Neuronal stem cell (in vitro differentiated cells): ENCODE results near the gene TADA2B.
A peak's percentile ranks its signal among the peaks of the same experiment; 100 is the strongest.

Experiments used
- DNase-seq: peaks from one replicate; pipeline ENCODE4 v3.0.0-alpha.2; 2013; ENCODE audit warnings: low spot score
- H2AFZ ChIP-seq: one replicate; pipeline ENCODE4 v1.6.1; 2013; ENCODE audit warnings: mild to moderate bottlenecking, low read length, inconsistent platforms
- H2AK5ac ChIP-seq: 2 replicates; pipeline ENCODE4 v1.6.1; 2013; ENCODE audit warnings: low read depth, mild to moderate bottlenecking, inconsistent platforms, low read length, moderate library complexity, mixed read lengths
- H2BK120ac ChIP-seq: 2 replicates; pipeline ENCODE4 v1.6.1; 2013; ENCODE audit warnings: low read depth, mild to moderate bottlenecking, inconsistent platforms, low read length, moderate library complexity, mixed read lengths
- H2BK12ac ChIP-seq: one replicate; pipeline ENCODE4 v1.6.1; 2013; ENCODE audit warnings: low read length, inconsistent platforms
- H2BK15ac ChIP-seq: 2 replicates; pipeline ENCODE4 v1.6.1; 2013; ENCODE audit warnings: mild to moderate bottlenecking, low read length, inconsistent platforms, mixed read lengths
- H2BK5ac ChIP-seq: one replicate; pipeline ENCODE4 v1.6.1; 2013; ENCODE audit warnings: inconsistent platforms, mild to moderate bottlenecking, low read length, moderate library complexity
- H3K14ac ChIP-seq: one replicate; pipeline ENCODE4 v1.6.1; 2013; ENCODE audit warnings: low read length, inconsistent platforms
- H3K18ac ChIP-seq: 2 replicates; pipeline ENCODE4 v1.6.1; 2013; ENCODE audit warnings: low read length, inconsistent platforms
- H3K23ac ChIP-seq: 2 replicates; pipeline ENCODE4 v1.6.1; 2013; ENCODE audit warnings: low read depth, mild to moderate bottlenecking, mixed read lengths, low read length, inconsistent platforms; ENCODE audit not compliant: poor library complexity
- H3K27ac ChIP-seq: replicated peaks from 3 replicates; pipeline ENCODE4 v1.5.1; 2013; ENCODE audit warnings: low read length, inconsistent platforms
- H3K27me3 ChIP-seq, 3 experiments: 2 replicates each; pipeline ENCODE4 v1.6.1; 2013; ENCODE audit warnings: low read length in 3 of 3, mild to moderate bottlenecking in 2 of 3, inconsistent platforms in 1 of 3, low read depth in 1 of 3, mixed read lengths in 1 of 3, moderate library complexity in 1 of 3; ENCODE audit not compliant: control insufficient read depth in 3 of 3, insufficient read depth in 3 of 3
- H3K36me3 ChIP-seq, 2 donors: replicated peaks in 1 of 2; 2 replicates each; pipeline ENCODE4 v1.6.1; 2013; ENCODE audit warnings: low read length in 2 of 2; ENCODE audit not compliant: control insufficient read depth in 2 of 2, insufficient read depth in 2 of 2
- H3K4ac ChIP-seq: 2 replicates; pipeline ENCODE4 v1.6.1; 2013; ENCODE audit warnings: inconsistent platforms, mild to moderate bottlenecking, low read length, moderate library complexity
- H3K4me1 ChIP-seq, 2 donors: 1 replicate in 1 of 2; 2 replicates in 1 of 2; pipeline ENCODE4 v1.6.1; 2013; ENCODE audit warnings: low read length in 2 of 2, low read depth in 1 of 2; ENCODE audit not compliant: control insufficient read depth in 2 of 2, insufficient read depth in 1 of 2
- H3K4me2 ChIP-seq: one replicate; pipeline ENCODE4 v1.6.1; 2013; ENCODE audit warnings: mild to moderate bottlenecking, low read length, inconsistent platforms; ENCODE audit not compliant: insufficient read depth, poor library complexity, severe bottlenecking
- H3K4me3 ChIP-seq, 2 donors: 2 replicates each; pipeline ENCODE4 v1.5.1; 2013; ENCODE audit warnings: low read length in 2 of 2, mild to moderate bottlenecking in 2 of 2, inconsistent platforms in 1 of 2, moderate library complexity in 1 of 2
- H3K79me1 ChIP-seq: one replicate; pipeline ENCODE4 v1.6.1; 2013; ENCODE audit warnings: low read depth, mild to moderate bottlenecking, inconsistent platforms, low read length, moderate library complexity
- H3K9ac ChIP-seq: one replicate; pipeline ENCODE4 v1.6.1; 2013; ENCODE audit warnings: mild to moderate bottlenecking, low read depth, low read length, inconsistent platforms; ENCODE audit not compliant: poor library complexity
- H3K9me3 ChIP-seq, 2 donors: replicated peaks in 1 of 2; 2 replicates each; pipeline versions ENCODE3 to v1.6.1; 2013; ENCODE audit warnings: low read length in 2 of 2, mild to moderate bottlenecking in 2 of 2, inconsistent platforms in 1 of 2, low read depth in 1 of 2, mixed read lengths in 1 of 2, moderate library complexity in 1 of 2; ENCODE audit not compliant: control insufficient read depth in 2 of 2, insufficient read depth in 1 of 2
- H4K8ac ChIP-seq: one replicate; pipeline ENCODE4 v1.6.1; 2013; ENCODE audit warnings: low read depth, mild to moderate bottlenecking, inconsistent platforms, low read length, moderate library complexity
- H4K91ac ChIP-seq: one replicate; pipeline ENCODE4 v1.6.1; 2013; ENCODE audit warnings: low read length, low read depth, mild to moderate bottlenecking, inconsistent platforms; ENCODE audit not compliant: poor library complexity
- WGBS, 2 donors: extraction: QIAGEN DNeasy Blood & Tissue Kit; methylation state at CpG; one replicate each; pipeline ENCODE4 v1.1.7; 2013; ENCODE audit warnings: missing lambda C conversion rate in 2 of 2, mixed read lengths in 1 of 2; ENCODE audit not compliant: insufficient read length in 2 of 2, insufficient replicate concordance in 1 of 2; ENCODE audit errors: extremely low coverage in 2 of 2; 5-methylcytosine and 5-hydroxymethylcytosine counted together

Gene TADA2B

DNA sequence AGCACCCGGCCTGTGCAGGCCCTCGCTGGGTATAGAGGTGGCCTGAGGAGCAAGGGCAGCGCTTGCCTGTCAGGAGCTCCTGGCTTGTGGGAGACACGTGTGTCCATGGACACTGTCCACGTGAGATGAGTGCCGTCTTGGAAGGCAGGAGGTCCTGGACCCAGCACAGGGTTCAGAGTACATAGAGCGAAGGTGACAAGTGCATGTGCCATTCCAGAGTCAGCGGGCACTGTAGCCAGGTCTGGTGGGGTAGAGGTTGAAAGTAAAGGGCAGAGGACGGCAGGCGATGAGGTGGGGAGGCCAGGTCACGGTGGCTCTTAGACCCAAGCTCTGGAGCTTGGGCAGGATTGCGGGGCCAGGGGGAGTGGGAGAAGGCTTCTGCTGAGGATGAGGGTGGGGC, 28.4 kb upstream of the TADA2B start:
- Histone ChIP-seq H3K18ac (no peak overlapping the region), H2AK5ac (no peak overlapping the region), H4K8ac (no peak overlapping the region), H3K9ac (no peak overlapping the region), H3K36me3 (peaks cover 42 to 92% of the 10 kb centered on the region in 2 donors), H3K23ac (peak overlapping the region; percentile 80), H3K9me3 (no peaks in the 10 kb centered on the region), H2BK120ac (no peak overlapping the region), H2BK5ac (no peak overlapping the region), H3K14ac (no peak overlapping the region), H3K4ac (no peak overlapping the region), H3K4me1 (no peaks in the 10 kb centered on the region), H2BK12ac (no peak overlapping the region), H4K91ac (no peak overlapping the region), H3K4me3 (no peak overlapping the region), H3K4me2 (no peak overlapping the region), H3K27ac (no peak overlapping the region), H2BK15ac (no peak overlapping the region), H3K27me3 (no peaks in the 10 kb centered on the region), H3K79me1 (peaks cover 1% of the 10 kb centered on the region), H2AFZ (no peak overlapping the region)
- WGBS, 2 donors, result no CpG with 5 or more reads among the region's 12 CpGs
- DNase-seq, result no peak

DNA sequence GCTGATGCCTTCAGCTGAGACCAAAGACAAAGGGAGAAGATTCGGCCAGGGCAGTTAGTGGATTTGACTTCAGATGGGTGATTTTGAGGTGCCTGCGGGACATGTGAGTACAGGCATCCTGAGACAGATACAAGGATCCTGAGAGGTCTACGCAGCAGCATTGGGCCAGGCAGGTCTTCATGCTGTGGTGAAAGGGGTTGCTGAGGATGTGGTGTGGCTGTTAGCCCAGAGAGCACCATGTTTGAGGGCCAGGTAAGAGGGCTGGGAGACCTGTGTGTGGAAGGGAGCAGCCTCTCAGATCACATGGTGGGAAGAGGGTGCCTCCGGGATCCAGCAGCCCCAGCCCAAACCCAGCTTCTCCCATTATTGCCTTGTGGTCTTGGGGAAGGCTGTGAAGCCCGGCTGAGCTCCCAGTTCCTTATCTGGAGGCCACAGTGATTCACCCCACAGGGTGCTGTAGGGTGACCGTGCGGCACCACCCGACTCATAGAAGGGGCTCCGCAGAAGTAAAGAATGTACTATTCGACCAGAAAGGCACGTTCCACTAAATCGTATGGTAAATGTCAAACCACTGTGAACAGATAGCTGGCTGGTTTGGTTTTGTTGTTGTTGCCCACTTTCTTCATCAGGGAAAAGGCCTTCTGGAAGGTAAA, 27.7 kb upstream of the TADA2B start:
- Histone ChIP-seq H3K18ac (peak overlapping the region; percentile 29), H3K9ac (no peak overlapping the region), H3K27ac (no peak overlapping the region), H2BK120ac (no peak overlapping the region), H4K91ac (no peak overlapping the region), H3K4me3 (no peak overlapping the region), H2BK5ac (no peak overlapping the region), H3K23ac (no peak overlapping the region), H2AK5ac (no peak overlapping the region), H3K9me3 (no peaks in the 10 kb centered on the region), H4K8ac (peak overlapping the region; percentile 48), H3K4me1 (peaks cover 0 to 5% of the 10 kb centered on the region in 2 donors), H3K27me3 (no peaks in the 10 kb centered on the region), H3K36me3 (peaks cover 38 to 87% of the 10 kb centered on the region in 2 donors), H3K79me1 (peaks cover 1% of the 10 kb centered on the region), H3K4me2 (no peak overlapping the region), H3K4ac (no peak overlapping the region), H2BK12ac (no peak overlapping the region), H2AFZ (no peak overlapping the region), H3K14ac (no peak overlapping the region), H2BK15ac (no peak overlapping the region)
- DNase-seq, result no peak
- no CpG with 5 or more reads among the region's 12 CpGs for WGBS, 2 donors

DNA sequence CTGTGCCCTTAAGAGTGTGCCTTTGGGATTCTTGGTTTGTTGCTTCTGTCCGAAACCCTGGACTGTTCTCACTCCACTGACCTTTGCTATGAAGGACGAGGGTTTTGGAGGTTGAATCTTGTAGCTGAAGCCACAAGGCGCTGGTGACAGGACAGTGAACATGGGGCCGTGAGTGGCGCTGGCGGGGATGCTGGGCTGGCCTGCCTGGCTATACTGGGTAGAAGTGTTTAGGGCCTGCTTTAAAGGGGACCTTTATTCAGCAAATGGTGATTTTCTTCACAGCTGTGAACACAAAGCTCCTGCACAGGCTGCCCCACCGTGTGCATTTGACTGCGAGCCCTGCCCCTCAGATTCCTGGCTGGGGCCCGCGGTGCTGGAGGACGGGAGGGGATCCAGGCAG, 27.1 kb upstream of the TADA2B start:
- Histone ChIP-seq H3K4me3 (no peak overlapping the region), H2BK12ac (no peak overlapping the region), H2AFZ (no peak overlapping the region), H3K23ac (no peak overlapping the region), H2BK120ac (no peak overlapping the region), H2BK15ac (no peak overlapping the region), H2BK5ac (no peak overlapping the region), H3K4me2 (no peak overlapping the region), H3K27me3 (no peaks in the 10 kb centered on the region), H4K8ac (peak overlapping the region; percentile 48), H3K36me3 (peaks cover 37 to 87% of the 10 kb centered on the region in 2 donors), H2AK5ac (no peak overlapping the region), H3K4ac (no peak overlapping the region), H4K91ac (no peak overlapping the region), H3K14ac (no peak overlapping the region), H3K9me3 (no peaks in the 10 kb centered on the region), H3K18ac (no peak overlapping the region), H3K4me1 (peaks cover 0 to 8% of the 10 kb centered on the region in 2 donors), H3K9ac (no peak overlapping the region), H3K27ac (no peak overlapping the region), H3K79me1 (peaks cover 1% of the 10 kb centered on the region)
- WGBS, 2 donors, result no CpG with 5 or more reads among the region's 11 CpGs
- no peak for DNase-seq

DNA sequence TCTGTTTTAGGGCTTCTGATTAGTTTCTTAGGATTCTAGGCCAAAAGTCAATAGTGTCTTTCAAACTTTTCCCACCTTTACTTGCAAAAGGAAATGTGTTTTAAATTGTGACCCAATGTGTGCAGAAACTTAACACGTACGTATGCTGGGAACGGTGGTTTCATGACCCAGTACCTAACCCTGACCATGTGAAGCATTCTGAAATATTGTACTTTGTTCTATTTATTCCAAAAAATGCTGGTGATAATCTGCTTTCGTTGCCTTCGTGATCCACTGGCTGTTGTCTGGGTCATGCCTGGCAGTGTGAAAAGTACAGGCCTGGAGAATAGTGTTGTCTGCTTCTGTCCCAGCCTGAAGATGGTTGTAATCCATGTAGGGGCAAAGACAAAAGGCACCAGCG, 26.7 kb upstream of the TADA2B start:
- Histone ChIP-seq H2BK15ac (no peak overlapping the region), H4K8ac (no peak overlapping the region), H3K9ac (no peak overlapping the region), H2AFZ (no peak overlapping the region), H2BK12ac (no peak overlapping the region), H2BK120ac (no peak overlapping the region), H3K18ac (no peak overlapping the region), H3K9me3 (no peaks in the 10 kb centered on the region), H4K91ac (no peak overlapping the region), H3K4ac (no peak overlapping the region), H3K27ac (no peak overlapping the region), H2AK5ac (no peak overlapping the region), H3K4me3 (no peak overlapping the region), H3K4me1 (peaks cover 0 to 8% of the 10 kb centered on the region in 2 donors), H2BK5ac (no peak overlapping the region), H3K4me2 (no peak overlapping the region), H3K79me1 (peaks cover 1% of the 10 kb centered on the region), H3K27me3 (no peaks in the 10 kb centered on the region), H3K23ac (no peak overlapping the region), H3K14ac (no peak overlapping the region), H3K36me3 (peaks cover 36 to 87% of the 10 kb centered on the region in 2 donors)
- whole genome bisulfite sequencing, 2 donors, result no CpG with 5 or more reads among the region's 6 CpGs
- DNase-seq, result no peak
